Tibial nerve (tissue), 4 donors: Measurements from ENCODE around the gene CAV1.

ENCODE experiments used
- EP300 ChIP-seq, 2 donors: sonication (generic); formaldehyde crosslinking; IDR thresholded peaks; one replicate each; pipeline ENCODE4 v1.6.1; 2017; ENCODE audit warnings: antibody characterized with exemption in 2 of 2, mild to moderate bottlenecking in 1 of 2
- POLR2A ChIP-seq, 2 donors: fragments of 450-650 bp; IDR thresholded peaks; one replicate each; pipeline ENCODE4 v1.6.1; 2017; ENCODE audit warnings: antibody characterized with exemption in 2 of 2, mild to moderate bottlenecking in 2 of 2, moderate library complexity in 2 of 2
- TF ChIP-seq, protein P1 (sequence below), 5 experiments: fragments of 200-600 bp in 3 of 5; fragments of 450-650 bp in 2 of 5; sonication (generic) in 3 of 5; IDR thresholded peaks; one replicate each; pipeline ENCODE4 v1.5.1; 2016 to 2019; ENCODE audit warnings: antibody characterized with exemption in 5 of 5, mild to moderate bottlenecking in 3 of 5, moderate library complexity in 2 of 5

DNA sequence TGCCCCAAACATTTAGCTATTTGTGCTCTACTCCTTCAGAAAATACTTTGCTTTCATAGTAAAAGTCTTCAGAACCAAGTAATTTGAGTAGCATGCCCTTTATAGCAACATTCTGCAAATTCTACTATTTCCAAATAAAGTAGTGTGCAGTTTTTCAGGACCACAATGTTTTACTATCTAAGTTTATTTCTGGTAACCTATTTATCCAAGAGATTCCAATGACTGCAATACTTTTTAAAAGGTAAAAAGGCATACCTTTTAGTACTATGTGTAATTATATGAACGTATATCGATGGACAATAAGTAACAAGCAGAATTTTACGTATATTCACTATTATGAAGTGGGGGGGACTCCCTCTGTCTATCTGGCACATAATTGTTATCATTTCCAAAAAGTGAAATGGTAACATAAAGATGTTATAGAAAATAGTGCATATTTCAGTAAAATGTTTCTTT is 32.2 kb upstream of the CAV1 start:
- TF ChIP-seq, protein P1, sequence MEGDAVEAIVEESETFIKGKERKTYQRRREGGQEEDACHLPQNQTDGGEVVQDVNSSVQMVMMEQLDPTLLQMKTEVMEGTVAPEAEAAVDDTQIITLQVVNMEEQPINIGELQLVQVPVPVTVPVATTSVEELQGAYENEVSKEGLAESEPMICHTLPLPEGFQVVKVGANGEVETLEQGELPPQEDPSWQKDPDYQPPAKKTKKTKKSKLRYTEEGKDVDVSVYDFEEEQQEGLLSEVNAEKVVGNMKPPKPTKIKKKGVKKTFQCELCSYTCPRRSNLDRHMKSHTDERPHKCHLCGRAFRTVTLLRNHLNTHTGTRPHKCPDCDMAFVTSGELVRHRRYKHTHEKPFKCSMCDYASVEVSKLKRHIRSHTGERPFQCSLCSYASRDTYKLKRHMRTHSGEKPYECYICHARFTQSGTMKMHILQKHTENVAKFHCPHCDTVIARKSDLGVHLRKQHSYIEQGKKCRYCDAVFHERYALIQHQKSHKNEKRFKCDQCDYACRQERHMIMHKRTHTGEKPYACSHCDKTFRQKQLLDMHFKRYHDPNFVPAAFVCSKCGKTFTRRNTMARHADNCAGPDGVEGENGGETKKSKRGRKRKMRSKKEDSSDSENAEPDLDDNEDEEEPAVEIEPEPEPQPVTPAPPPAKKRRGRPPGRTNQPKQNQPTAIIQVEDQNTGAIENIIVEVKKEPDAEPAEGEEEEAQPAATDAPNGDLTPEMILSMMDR (IDR thresholded peaks at IDR 0.05): no peak
- TF ChIP-seq POLR2A (IDR thresholded peaks at IDR 0.05) (no peak), EP300 (IDR thresholded peaks at IDR 0.05) (no peak)
